Lower leg skin (tissue), 4 donors: ENCODE measurements around the gene PDGFD. TPM values are rescaled to one million over a fixed set of nuclear protein-coding genes. Genes with fewer than 3 reads are reported as not detected.

ENCODE experiments used
- DNase-seq, 2 donors: peaks; one replicate each; pipeline ENCODE4 v3.0.0-alpha.2; 2019; ENCODE audit warnings: low spot score in 2 of 2
- H3K4me3 ChIP-seq: fragments of 200-600 bp; sonication (generic); 2 replicates; pipeline ENCODE4 v1.5.1; 2017; ENCODE audit warnings: mild to moderate bottlenecking, low read depth; ENCODE audit not compliant: poor library complexity, severe bottlenecking
- CTCF ChIP-seq, 3 donors: fragments of 450-650 bp; IDR thresholded peaks; one replicate each; pipeline ENCODE4 v1.5.1; 2016; ENCODE audit warnings: antibody characterized with exemption in 3 of 3, mild to moderate bottlenecking in 3 of 3, moderate library complexity in 2 of 3
- POLR2A ChIP-seq, 2 donors: fragments of 450-650 bp; IDR thresholded peaks; one replicate each; pipeline ENCODE4 v1.6.1; 2016 to 2017; ENCODE audit warnings: antibody characterized with exemption in 2 of 2, mild to moderate bottlenecking in 1 of 2, moderate library complexity in 1 of 2
- WGBS, 2 donors: methylation state at CpG; one replicate each; pipeline ENCODE4 v1.1.5; 2018; 5-methylcytosine and 5-hydroxymethylcytosine counted together
- intact Hi-C: fragments of 100-400 bp; cut with DNase I; formaldehyde crosslinking; loops from one replicate; pipeline ENCODE4 v1.15.0; 2023; ENCODE audit warnings: low total_unique reads
- total RNA-seq, 4 donors: library from RNA; depleted of rRNA; stranded (reverse); fragments of >200 nt; gene quantifications; one replicate each; pipeline ENCODE4 v1.1.0, GENCODE V29; 2016

The PDGFD gene
- total RNA-seq, 4 donors from 2014 or later = 6.8 to 15.1 (median 10.5) TPM

- TF ChIP-seq CTCF (IDR thresholded peaks at IDR 0.05) (no peak), POLR2A (IDR thresholded peaks at IDR 0.05) (no peak)
- peak in 1 of 2 donors; percentile 24 for DNase-seq
- intact Hi-C loops = no loop called here
- no peak overlapping the region for H3K4me3 ChIP-seq
Observed at GRCh38 chr11:104033134-104033533, 130.8 kb downstream of the PDGFD start.

- no peak for TF ChIP-seq POLR2A (IDR thresholded peaks at IDR 0.05)
- TF ChIP-seq CTCF (IDR thresholded peaks at IDR 0.05) = no peak
- intact Hi-C loops = no loop called here
- WGBS, 2 donors = 56 to 67% methylated on average over 3 of the region's 3 CpGs
- no peak overlapping the region for H3K4me3 ChIP-seq
- no peak for DNase-seq
Observed at GRCh38 chr11:104028476-104029263, 135.3 kb downstream of the PDGFD start.

- no peak for DNase-seq
- no peak for TF ChIP-seq CTCF (IDR thresholded peaks at IDR 0.05)
- H3K4me3 ChIP-seq = no peak overlapping the region
- intact Hi-C loops = no loop called here
- 88 to 95% methylated on average over 2 of the region's 2 CpGs for WGBS, 2 donors
Observed at GRCh38 chr11:104024572-104024971, 139.4 kb downstream of the PDGFD start.

- 82 to 83% methylated on average over 3 of the region's 3 CpGs for WGBS, 2 donors
- no peak for DNase-seq
- intact Hi-C loops = no loop called here
- TF ChIP-seq CTCF (IDR thresholded peaks at IDR 0.05) = no peak
- no peak for TF ChIP-seq POLR2A (IDR thresholded peaks at IDR 0.05)
- H3K4me3 ChIP-seq = no peak overlapping the region
Observed at GRCh38 chr11:104015649-104016415, 148.1 kb downstream of the PDGFD start.

GRCh38 chr11:104011044-104011443 lies 152.9 kb downstream of the PDGFD start:
- intact Hi-C loops = no loop called here
- TF ChIP-seq CTCF (IDR thresholded peaks at IDR 0.05) (no peak), POLR2A (IDR thresholded peaks at IDR 0.05) (no peak)
- H3K4me3 ChIP-seq = no peak overlapping the region
- WGBS, 2 donors = 77 to 79% methylated on average over 2 of the region's 2 CpGs
- DNase-seq = no peak
